NCI-H2107 (cell line): ENCODE data around the gene IGF1.

Source experiments
- DNase-seq: peaks from one replicate; lab custom pipeline; 2025; lab: John Stamatoyannopoulos, UW

The IGF1 gene

DNA sequence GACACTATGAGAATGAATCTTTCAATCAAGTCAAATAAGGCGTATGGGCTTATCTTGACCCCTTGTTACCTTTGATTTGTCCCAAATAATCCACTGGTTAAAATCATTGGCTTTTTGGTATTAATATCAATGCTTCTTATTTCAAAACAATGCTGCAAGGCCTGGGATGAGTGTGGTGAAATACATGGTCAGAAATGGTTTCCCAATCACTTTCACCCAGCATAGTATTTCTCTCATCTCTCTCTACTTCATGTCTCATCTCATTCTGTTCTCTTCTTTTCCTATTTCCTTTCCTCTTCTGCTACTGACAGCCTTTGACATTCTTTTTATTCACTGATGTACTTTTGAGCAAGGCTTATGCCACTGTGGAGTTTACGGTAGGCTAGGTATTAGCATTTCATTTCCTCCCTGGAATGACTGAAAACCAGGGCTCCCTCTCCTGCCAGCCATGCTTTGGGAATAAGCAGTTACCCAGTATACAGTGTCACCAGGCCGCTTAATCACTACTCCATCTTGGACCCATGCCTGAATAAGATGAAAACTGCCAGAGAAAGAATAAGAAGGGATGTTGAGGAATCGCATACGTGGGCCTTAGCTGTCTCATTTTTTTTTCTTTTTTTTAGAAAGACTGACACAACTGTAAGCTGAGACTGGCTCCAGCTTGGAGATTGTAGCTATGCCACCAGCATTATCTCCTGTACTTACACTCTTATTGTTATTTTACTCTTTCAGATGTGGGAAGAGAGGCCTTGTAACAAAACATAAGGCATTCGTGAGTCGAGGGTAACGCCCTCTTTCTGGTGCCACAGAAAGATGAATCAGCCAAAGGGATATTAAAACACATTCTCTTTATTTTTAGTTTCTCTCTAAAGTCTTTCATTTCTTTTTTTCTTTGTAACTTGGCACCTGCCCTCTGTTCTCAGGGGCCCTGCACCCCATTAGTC is 53.5 kb downstream of the IGF1 start:
- DNase-seq, result no peak

- DNase-seq, result no peak
Measured at GRCh38 chr12:102425109-102426039, 55.0 kb downstream of the IGF1 start.

DNA sequence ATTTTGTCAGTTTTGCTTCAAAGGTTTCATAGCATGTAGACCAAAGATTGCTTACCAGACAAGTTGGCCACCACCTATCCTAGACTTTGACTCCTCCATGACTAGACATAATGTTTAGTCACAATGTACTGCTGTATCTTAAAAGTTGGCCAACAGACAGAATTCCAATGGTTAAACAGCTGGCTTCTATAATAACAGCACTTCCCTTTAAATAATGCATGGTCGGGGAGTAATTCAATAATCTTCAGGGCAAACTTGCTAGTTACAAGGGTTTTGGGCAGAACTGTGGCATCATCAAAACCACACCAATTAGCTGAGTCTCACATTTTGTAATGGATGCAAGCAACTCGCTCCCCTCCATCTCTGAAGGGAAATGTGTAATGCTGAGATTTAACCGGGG is 56.9 kb downstream of the IGF1 start:
- no peak for DNase-seq

DNA sequence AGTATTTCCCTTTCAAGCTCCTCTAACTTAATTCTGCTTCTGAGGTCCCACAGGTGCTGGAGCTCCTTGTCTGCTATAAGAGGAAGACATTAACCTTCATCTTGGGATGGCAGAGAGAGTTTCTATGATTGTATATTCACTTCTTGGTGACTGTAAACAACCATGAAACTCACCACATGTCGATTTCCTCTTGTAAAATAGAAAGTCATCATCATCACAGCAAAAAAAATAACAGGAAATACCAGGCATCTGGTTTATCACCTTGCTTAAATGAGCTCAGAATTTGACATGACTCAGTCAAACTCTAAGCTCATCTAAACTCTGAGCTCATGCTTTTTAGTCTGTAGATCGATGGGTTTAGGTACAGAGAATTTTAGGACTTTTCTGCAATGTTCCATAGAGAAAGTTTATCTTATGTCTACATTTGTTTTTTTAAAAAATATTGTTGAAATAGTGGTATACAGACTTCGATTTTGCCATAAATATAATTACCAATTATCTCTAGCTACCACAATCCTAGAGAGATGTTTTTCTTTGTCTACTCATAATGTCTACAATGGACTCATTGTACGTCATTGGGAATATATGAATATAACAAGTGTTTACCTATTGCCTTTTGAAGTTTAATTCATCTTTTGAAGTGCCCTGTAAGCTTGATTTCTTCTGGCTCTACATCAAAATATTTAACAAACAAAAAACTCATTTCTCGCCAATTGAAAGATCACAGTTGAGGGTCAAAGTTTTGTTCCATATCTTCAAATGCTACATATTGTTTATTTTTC is 58.4 kb downstream of the IGF1 start:
- DNase-seq, result no peak

DNA sequence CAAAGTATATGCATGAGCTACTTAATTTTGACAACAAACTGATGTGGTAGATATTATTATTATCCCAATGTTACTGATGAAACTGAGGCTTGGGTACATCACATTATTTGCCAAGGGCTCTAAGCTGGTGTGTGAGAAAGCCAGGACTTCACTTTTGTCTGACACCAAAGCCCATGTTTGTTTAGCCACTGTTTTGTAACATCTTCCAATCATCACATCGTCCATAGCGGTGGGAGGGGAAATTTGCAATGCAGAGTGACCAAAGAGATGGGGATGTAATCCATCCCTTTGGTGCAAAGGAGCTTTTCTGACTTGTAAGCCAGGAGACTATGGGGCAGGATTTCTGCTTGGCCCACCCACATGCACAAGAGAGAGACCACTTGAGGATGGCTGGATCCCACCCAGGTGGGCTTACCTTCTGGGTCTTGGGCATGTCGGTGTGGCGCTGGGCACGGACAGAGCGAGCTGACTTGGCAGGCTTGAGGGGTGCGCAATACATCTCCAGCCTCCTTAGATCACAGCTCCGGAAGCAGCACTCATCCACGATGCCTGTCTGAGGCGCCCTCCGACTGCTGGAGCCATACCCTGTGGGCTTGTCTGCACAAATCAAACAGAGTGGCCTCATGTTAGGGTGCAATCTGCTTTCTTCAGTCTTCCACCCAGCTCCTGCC is 61.1 kb downstream of the IGF1 start:
- DNase-seq, result no peak

DNA sequence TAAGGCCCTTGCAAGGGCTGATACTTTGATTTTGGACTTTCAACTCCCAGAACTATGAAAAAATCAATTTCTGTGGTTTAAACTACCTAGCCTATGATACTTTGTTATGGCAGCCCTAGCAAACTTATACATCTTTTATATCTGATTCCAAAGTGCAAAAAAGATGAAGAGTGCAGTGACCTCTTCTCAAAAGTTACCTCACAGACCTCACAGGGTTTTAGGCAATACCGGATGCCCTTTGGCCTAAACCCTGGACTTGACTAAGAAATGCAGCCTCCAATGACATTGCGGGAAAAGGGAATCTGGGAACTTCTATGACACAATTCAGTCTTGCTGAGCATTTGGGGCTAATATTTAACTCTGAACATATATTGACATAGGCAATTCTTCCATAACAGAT is 63.3 kb downstream of the IGF1 start:
- DNase-seq, result no peak

- DNase-seq, result no peak
Measured at GRCh38 chr12:102415515-102415914, 64.8 kb downstream of the IGF1 start.

DNA sequence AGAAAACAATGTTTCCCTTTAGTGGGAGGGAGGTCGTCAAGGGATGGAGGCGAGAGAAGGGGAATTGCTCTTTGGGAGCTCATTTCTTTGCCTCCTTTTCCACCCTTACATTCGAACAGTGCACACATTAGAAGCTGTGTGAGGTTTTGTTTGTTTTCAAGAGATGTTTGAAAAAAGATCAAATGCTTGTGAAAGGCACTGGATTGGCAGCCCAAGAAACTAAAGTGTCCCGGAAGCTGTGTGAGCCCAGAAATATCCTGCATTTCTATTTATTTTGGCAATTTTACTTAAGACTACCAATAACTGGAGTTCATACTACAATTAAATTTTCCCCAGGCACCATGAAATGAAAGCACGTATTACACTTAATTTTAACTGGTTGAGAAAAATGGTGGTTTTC is 67.0 kb downstream of the IGF1 start:
- no peak for DNase-seq

- no peak for DNase-seq
Measured at GRCh38 chr12:102410511-102410910, 69.9 kb downstream of the IGF1 start.

GRCh38 chr12:102408487-102409297 is 71.7 kb downstream of the IGF1 start:
- no peak for DNase-seq

- no peak for DNase-seq
Measured at GRCh38 chr12:102407776-102408486, 72.4 kb downstream of the IGF1 start.

DNA sequence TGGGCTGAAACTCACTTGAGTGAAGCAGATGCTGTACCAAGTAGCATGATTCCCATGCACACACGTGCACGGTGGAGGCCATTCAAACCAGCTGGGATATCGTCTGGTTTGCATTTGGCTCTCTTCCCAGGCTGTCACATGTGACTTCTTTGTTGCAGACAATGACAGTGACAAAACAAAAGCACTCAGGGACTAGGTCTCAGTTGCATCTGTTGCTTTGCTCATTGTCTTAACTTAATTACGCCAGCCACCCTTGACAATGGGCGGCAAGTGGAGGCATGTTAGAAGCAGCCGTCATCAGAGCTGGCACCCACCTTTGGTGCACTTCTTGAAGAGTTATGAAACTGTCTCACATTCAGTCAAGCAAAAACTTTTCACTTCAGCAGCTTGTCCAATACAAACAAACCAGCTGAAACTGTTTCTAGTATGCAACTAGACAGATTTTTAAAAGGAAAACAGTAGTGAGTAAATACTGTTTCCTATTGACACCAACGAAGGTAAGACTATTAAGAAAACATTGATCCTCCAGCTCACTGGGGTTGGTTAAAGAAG is 74.3 kb downstream of the IGF1 start:
- peak; percentile 6 for DNase-seq

DNA sequence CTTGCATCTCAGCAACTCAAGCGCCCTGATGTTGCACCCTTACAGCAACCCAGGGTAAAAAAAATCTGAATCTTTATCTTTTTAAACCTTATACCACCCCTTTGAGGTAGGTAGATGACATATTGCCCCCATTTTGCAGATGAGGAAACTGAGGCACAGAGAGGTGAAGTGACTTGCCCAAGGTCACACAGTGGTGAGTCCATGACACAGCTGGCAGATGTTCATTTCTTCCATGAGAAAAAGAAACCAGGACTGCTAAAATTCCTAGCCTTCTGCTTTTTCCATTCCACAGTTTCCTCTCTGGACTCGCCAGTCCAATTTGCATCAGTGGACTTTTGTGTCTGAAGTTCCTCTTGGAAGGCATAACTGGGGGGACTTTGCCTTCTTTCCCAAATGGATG is 79.3 kb downstream of the IGF1 start:
- no peak for DNase-seq

GRCh38 chr12:102399653-102400052 is 80.7 kb downstream of the IGF1 start:
- no peak for DNase-seq

GRCh38 chr12:102396276-102396675 is 84.1 kb downstream of the IGF1 start:
- DNase-seq, result no peak

- DNase-seq, result no peak
Measured at GRCh38 chr12:102394200-102394599, 86.2 kb downstream of the IGF1 start.

DNA sequence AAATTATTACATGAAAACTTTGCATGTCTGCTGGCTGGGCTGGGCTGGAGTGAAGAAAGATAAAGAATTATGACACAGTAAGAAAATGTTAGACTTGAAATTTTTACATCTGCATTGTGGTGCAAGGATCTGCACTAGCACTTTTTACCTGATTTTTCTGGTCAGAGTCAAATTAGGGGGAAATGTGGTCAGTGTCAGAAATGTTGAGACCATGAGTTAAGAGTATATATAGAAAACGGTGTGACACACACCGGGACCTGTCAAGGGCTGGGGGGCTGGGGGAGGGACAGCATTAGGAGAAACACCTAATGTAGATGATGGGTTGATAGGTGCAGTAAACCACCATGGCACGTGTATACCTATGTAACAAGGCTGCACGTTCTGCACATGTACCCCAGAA is 90.3 kb downstream of the IGF1 start:
- DNase-seq, result no peak

- DNase-seq, result no peak
Measured at GRCh38 chr12:102388469-102388868, 91.9 kb downstream of the IGF1 start.

- DNase-seq, result no peak
Measured at GRCh38 chr12:102385343-102385742, 95.0 kb downstream of the IGF1 start.
